Stimulated activated CD8-positive, alpha-beta memory T cell treated with anti-CD3 and anti-CD28 coated beads, Interleukin-4, amount 100 ng/mL, for 48 hours (primary cell): ENCODE measurements around the gene CDCA4.
"Not testable (repeated sequence)": the region's sequence is repeated elsewhere in the genome, so short reads cannot be mapped to it uniquely, and the experiment has no call there.

Source experiments
- DNase-seq: peaks from one replicate; pipeline ENCODE4 v3.0.0-alpha.2; 2020

The CDCA4 gene

GRCh38 chr14:105056303-105056831 is 35.5 kb upstream of the CDCA4 start:
- DNase-seq = no peak

DNA sequence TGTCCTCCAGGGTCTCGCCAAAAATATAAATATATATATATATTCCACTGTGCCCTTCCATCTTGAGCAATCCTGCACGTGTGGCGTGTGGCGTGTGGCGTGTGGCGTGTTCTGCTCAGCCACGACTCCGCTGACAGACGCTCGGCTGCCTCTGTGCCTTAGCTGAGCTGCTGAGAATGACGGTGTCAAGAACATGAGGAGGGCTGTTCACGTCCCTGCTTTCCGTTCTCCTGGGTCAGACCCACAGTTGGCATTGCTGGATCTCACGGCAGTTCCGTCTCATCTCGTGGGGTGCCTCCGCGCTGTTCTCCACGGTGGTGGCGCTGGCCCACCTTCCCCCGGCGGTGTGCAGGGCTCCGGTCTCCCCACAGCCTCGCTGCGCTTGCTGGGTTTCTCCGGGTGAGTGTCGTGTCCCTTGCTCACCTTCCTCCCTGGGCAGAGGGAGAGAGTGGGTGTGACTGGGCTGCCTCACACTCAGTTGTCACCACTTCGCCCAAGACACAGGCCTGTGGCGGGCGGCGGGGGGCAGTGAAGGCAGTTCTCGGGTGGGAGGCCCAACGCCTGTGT is 34.9 kb upstream of the CDCA4 start:
- no peak for DNase-seq

DNA sequence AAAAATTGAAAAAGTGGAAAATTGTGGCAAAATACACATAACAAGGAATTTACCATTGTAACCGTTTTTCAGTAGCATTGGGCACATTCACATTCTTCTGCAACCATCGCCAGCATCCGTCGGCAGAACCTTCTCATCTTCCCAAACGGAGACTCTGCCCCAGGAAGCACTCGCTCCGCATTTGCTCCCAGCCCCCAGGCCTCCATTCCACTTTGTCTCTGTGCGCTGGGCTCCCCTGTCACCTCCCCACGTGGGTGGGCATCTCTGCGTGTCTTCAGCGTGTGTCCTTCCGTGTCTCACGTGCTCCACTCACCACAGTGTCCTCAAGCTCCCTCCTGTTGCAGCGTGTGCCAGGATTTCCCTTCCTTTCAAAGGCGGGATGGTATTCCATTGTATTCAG is 34.5 kb upstream of the CDCA4 start:
- no peak for DNase-seq

DNA sequence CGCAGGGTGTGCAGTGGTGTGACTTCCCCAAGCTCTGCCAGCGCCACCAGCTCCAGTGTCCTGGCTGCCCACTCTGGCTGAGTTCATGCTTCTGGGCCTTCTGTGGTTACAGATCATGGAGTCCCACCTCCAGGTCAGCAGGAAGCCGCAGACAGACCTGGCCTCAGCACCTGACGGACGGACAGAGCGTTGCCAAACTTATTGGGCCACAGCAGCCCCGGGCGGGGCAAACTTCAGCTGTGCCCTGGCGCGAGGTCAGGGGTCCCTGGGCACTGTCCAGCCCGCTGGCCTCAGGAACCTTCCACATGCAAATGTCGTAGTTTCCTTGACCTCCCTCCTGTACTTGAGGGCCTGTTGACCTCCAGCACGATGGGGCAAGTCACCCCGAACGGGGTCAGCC is 33.1 kb upstream of the CDCA4 start:
- no peak for DNase-seq

DNA sequence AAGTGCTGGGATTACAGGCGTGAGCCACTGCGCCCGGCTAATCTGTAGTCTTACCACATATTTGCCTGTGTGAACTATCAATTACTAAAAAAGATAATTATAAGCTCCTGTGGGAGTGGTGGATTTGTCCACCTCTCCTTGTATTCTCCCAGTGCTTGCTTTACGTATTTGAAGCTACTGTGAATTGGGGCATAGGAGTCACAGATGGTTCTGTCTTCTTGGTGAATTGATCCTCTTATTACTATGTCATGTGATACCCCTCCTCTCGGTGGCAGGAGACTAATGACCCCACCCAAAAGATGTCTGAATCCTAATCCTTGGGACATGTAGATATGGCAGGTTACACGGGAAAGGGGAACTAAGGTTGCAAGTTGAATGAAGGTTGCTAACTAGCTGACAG is 32.5 kb upstream of the CDCA4 start:
- DNase-seq = no peak

GRCh38 chr14:105052110-105052458 is 31.2 kb upstream of the CDCA4 start:
- DNase-seq = no peak

DNA sequence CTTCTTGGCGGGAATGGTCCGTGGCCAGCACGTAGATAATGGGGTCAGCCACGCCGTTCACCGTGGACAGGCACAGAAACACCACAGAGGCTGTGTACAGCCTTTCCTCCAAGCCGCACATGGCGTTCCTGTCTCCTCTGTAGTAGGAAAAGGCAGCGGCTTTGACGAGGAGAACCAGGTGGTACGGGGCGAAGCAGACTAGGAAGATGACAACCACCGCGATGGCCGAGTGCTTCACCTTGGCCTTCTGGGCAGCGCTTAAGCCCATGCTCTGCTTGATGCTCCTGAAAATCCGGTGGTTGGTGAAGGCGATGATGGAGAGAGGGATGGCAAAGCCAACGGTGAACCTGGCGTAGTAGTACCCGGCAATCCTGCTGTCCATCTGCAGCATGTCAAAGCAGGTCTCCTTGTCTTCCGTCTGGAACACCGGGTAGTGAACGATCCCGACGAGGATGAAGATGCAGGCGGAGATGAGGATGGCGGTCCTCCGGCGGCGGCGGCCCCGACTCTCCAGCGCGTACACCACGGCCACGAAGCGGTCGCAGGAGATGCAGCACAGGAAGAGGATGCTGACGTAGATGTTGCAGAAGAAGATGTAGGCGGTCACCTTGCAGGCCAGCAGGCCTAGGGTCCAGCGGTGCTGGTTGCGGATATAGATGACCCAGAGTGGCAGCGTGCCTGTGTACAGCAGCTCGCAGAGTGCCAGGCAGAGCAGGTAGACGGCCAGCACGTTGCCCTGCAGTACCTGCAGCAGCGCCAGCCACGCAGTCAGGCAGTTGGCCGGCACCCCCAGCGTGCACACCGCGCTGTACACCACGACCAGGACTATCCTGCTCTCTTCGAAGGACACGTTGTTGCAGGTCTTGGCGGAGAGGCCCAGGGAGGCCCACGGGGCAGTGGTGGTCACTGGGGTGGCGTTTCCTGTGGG is 30.6 kb upstream of the CDCA4 start:
- no peak for DNase-seq

DNA sequence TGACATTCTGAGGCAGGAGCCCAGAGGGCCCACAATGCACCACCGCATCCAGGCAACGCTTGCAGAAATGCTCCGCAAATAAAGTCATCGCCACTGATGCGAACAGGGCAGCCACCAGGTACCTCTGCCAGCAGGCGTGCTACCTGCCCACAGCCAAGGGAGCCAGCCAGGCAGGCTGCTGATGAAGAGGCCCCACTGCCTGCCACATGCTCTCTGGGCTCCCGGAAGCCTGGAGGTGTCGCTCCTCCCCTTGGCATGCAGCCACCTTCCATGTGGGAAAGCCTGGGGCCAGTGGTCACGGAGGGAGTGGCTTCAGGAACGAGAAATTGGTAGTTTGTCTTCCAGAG is 29.6 kb upstream of the CDCA4 start:
- DNase-seq = no peak

GRCh38 chr14:105049753-105050550 is 29.1 kb upstream of the CDCA4 start:
- DNase-seq = no peak

- DNase-seq = peak; percentile 54
These were observed 26.6 kb upstream of the CDCA4 start for GRCh38 chr14:105047283-105048016.

- DNase-seq = no peak
These were observed 26.0 kb upstream of the CDCA4 start for GRCh38 chr14:105046891-105047282.

GRCh38 chr14:105045710-105046326 is 24.9 kb upstream of the CDCA4 start:
- peak; percentile 98 for DNase-seq

DNA sequence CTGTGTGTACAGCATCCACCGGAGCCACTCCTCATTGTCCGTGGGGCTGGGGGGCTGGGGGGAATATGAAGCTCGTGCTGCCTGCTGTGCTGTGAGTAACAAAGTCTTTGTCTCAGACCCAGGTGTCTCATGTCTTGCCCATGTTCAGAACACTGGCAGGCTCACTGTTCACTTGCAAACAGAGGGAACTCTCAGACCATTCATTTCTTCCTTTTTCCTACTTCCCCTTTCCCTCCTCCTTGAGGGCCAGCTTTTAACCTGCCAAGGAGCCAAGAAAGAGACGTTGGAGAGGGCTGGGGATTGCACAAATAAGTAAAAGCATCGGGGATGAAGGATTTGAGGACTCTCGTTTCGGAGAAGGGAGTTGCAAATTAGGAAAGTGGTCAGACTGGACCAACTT is 22.8 kb upstream of the CDCA4 start:
- no peak for DNase-seq

DNA sequence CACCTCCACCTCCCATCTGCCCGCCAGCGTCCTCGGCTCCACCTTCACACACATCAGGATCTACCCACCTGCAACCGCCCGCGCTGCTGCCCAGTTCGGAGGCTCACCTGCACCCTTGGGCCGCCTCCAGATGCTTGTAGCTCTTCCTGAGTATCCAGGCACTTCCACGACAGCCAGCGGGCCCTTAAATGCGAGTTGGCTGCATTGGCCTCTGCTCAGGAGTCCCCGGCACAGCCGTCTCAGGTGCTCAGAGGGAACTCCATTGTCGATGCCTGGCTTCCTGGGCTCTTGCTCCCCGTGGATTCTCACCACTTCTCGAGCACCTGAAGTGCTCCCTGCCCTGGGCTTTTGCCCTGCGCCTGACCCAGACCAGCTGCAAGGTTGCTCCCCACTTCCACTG is 21.9 kb upstream of the CDCA4 start:
- no peak for DNase-seq

DNA sequence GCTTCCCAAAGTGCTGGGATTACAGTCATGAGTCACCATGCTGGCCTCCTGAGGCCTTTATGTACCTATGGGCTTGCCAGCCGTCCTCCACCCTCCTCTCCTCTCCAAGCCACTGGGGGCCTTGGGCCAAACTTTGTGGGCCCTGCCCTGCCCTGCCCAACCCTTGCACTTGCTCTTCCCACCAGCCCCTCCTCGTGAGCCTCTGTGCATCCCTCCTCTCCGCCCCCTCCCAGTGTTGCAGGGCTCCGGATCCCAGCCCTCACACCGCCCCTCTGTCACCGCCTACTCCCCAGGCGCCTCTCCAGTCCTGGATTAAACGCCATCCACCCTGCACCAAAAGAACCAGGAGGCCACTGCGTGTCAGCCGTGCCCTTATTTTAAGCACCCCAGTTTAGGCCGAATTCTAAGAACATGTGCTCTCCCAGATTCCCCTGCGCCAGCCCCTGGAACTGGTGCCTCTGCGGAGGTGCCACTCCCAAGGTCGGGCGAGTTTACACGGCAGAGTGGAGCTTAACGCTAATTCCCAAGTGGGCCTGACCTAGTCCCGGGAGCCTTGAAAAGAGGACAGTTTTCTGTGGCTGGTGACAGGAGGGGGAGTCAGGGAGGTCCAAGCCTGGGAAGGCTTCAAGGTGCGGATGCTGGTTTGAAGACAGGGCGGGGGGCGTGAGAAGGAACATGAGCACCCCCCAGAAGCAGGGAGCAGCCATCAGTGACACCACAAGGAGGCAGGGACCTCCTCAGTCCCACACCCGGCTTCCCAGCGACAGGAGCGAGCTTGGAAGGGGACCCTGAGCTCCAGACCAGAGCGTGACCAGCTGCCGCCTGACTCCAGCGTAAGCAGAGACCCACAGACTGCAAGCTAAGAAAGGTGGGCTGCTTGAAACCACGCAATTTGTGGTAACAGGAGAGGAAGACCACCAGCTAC is 21.2 kb upstream of the CDCA4 start:
- no peak for DNase-seq

DNA sequence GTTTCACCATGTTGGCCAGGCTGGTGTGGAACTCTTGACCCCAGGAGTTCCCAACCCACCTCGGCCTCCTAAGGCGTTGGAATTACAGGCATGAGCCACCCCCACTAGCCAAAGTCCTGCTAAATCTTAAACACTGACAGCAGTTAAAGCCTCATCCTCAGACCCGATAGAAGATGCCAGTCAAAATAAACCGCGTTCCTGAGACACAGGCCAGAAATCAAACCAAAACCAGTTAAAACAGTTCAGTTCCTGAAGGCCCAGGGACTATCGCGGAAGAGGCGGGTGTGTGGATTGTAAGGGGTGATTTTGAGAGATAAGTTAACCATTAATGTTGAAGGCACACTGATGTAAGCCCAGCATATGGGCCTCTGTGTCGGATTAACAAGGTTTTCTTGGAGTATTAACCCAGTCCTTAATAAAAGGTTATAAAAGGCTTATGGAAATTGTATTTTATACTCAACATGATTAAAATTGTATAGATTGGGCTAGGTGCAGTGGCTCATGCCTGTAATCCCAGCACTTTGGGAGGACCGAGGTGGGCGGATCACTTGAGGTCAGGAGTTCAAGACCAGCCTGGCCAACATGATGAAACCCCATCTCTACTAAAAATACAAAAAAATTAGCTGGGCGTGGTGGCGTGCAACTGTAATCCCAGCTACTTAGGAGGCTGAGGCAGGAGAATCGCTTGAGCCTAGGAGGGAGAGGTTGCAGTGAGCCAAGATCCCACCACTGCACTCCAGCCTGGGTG is 18.7 kb upstream of the CDCA4 start:
- no peak for DNase-seq

GRCh38 chr14:105035616-105036015 is 14.7 kb upstream of the CDCA4 start:
- not testable (repeated sequence) for DNase-seq

GRCh38 chr14:105034315-105035039 is 13.6 kb upstream of the CDCA4 start:
- no peak for DNase-seq

DNA sequence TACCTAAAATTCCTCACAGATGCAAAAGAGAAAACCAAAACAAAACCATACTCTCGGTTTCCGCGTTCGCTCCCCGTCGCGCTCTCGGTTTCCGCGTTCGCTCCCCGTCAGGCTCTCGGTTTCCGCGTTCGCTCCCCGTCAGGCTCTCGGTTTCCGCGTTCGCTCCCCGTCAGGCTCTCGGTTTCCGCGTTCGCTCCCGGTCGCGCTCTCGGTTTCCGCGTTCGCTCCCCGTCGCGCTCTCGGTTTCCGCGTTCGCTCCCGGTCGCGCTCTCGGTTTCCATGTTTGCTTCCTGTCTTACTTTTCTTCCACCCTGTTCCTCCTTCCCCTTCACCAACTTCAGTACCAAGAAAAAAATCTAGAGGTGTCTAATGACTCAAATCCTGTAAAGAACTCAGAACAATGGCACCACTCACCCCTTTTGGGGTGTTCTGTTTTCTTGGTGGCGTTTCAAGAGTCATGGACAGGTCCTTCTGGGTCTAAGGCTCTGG is 12.6 kb upstream of the CDCA4 start:
- not testable (repeated sequence) for DNase-seq

DNA sequence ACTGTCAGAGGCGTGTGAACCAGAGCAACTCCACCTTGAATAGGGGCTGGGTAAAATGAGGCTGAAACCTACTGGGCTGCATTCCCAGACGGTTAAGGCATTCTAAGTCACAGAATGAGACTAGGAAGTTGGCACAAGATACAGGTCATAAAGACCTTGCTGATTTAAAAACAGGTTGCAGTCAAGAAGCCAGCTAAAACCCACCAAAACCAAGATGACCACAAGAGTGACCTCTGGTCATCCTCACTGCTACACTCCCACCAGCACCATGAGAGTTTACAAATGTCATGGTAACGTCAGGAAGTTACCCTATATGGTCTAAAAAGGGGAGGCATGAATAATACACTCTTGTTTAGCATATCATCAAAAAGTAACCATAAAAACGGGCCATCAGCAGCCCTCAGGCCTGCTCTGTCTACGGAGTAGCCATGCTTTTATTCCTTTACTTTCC is 11.6 kb upstream of the CDCA4 start:
- DNase-seq = not testable (repeated sequence)
